Measurements from ENCODE around the gene APBB2.

The APBB2 gene

GRCh38 chr4:40831146-40831907 is 383.0 kb downstream of the APBB2 start:
- no peak for TF ChIP-seq CTCF (IDR thresholded peaks at IDR 0.05; ENCODE audit: low read depth, low read length, missing control alignments)
- H3K4me3 ChIP-seq (ENCODE audit: low read depth, low read length) = no peak overlapping the region
- in situ Hi-C loops (cut with HindIII; ENCODE audit: low sequenced_read_pairs) = no loop called here
- no peak for DNase-seq (ENCODE audit: low read depth)

- no peak for DNase-seq (ENCODE audit: low read depth)
- in situ Hi-C loops (cut with HindIII; ENCODE audit: low sequenced_read_pairs) = no loop called here
- no peak overlapping the region for H3K4me3 ChIP-seq (ENCODE audit: low read depth, low read length)
- no peak for TF ChIP-seq CTCF (IDR thresholded peaks at IDR 0.05; ENCODE audit: low read depth, low read length, missing control alignments)
These were observed 384.8 kb downstream of the APBB2 start for GRCh38 chr4:40829586-40829985.

GRCh38 chr4:40828661-40829060 is 385.7 kb downstream of the APBB2 start:
- no peak overlapping the region for H3K4me3 ChIP-seq (ENCODE audit: low read depth, low read length)
- DNase-seq (ENCODE audit: low read depth) = no peak
- in situ Hi-C loops (cut with HindIII; ENCODE audit: low sequenced_read_pairs) = no loop called here
- no peak for TF ChIP-seq CTCF (IDR thresholded peaks at IDR 0.05; ENCODE audit: low read depth, low read length, missing control alignments)

- TF ChIP-seq CTCF (IDR thresholded peaks at IDR 0.05; ENCODE audit: low read depth, low read length, missing control alignments) = no peak
- in situ Hi-C loops (cut with HindIII; ENCODE audit: low sequenced_read_pairs) = no loop called here
- no peak overlapping the region for H3K4me3 ChIP-seq (ENCODE audit: low read depth, low read length)
- no peak for DNase-seq (ENCODE audit: low read depth)
These were observed 386.6 kb downstream of the APBB2 start for GRCh38 chr4:40827758-40828157.

- in situ Hi-C loops (cut with HindIII; ENCODE audit: low sequenced_read_pairs) = no loop called here
- DNase-seq (ENCODE audit: low read depth) = no peak
- no peak for TF ChIP-seq CTCF (IDR thresholded peaks at IDR 0.05; ENCODE audit: low read depth, low read length, missing control alignments)
- H3K4me3 ChIP-seq (ENCODE audit: low read depth, low read length) = no peak overlapping the region
These were observed 387.5 kb downstream of the APBB2 start for GRCh38 chr4:40826821-40827220.

GRCh38 chr4:40825014-40825838 is 389.1 kb downstream of the APBB2 start:
- in situ Hi-C loops (cut with HindIII; ENCODE audit: low sequenced_read_pairs) = no loop called here
- DNase-seq (ENCODE audit: low read depth) = no peak
- no peak overlapping the region for H3K4me3 ChIP-seq (ENCODE audit: low read depth, low read length)
- TF ChIP-seq CTCF (IDR thresholded peaks at IDR 0.05; ENCODE audit: low read depth, low read length, missing control alignments) = no peak
